HepG2 (cell line): ENCODE measurements around the gene ISG20L2. TPM values are rescaled to one million over a fixed set of nuclear protein-coding genes. Genes with fewer than 3 reads are reported as not detected.

ENCODE experiments used
- CHCHD3 ChIP-seq: sonication (generic); formaldehyde crosslinking; IDR thresholded peaks from 2 replicates; pipeline ENCODE4 v1.8.0; 2022; ENCODE audit warnings: mild to moderate bottlenecking, missing genetic modification reagents, moderate library complexity
- GZF1 ChIP-seq: sonication (generic); formaldehyde crosslinking; IDR thresholded peaks from 2 replicates; pipeline ENCODE4 v1.5.1; 2020; ENCODE audit warnings: mild to moderate bottlenecking, missing genetic modification reagents
- TP53 ChIP-seq: sonication (generic); formaldehyde crosslinking; conservative IDR thresholded peaks from 2 replicates; pipeline ENCODE4 v1.4.0; 2020; ENCODE audit warnings: missing genetic modification reagents
- ZC3H13 ChIP-seq: sonication (generic); formaldehyde crosslinking; IDR thresholded peaks from 2 replicates; pipeline ENCODE4 v1.8.1; 2023; ENCODE audit warnings: mild to moderate bottlenecking, missing genetic modification reagents, moderate library complexity
- ZKSCAN5 ChIP-seq: sonication (generic); formaldehyde crosslinking; IDR thresholded peaks from 2 replicates; pipeline ENCODE4 v1.5.1; 2020; ENCODE audit warnings: mild to moderate bottlenecking, missing genetic modification reagents
- ZNF263 ChIP-seq: sonication (generic); formaldehyde crosslinking; IDR thresholded peaks from 2 replicates; pipeline ENCODE4 v1.4.0; 2020; ENCODE audit warnings: missing genetic modification reagents
- ZNF468 ChIP-seq: sonication (generic); formaldehyde crosslinking; IDR thresholded peaks from 2 replicates; pipeline ENCODE4 v1.8.0; 2022; ENCODE audit warnings: mild to moderate bottlenecking, moderate library complexity, missing genetic modification reagents
- ZNF746 ChIP-seq: sonication (generic); formaldehyde crosslinking; IDR thresholded peaks from 2 replicates; pipeline ENCODE4 v1.8.0; 2022; ENCODE audit warnings: mild to moderate bottlenecking, missing genetic modification reagents
- polyA plus RNA-seq, 8 experiments: library from polyadenylated mRNA; depleted of rRNA in 3 of 8; stranded (reverse) in 7 of 8; unstranded in 1 of 8; fragments of >200 nt; fragmentation: Illumina TruSeq in 4 of 8; extraction: Trizol in 4 of 8; gene quantifications; 2 replicates each; pipeline versions ENCODE4 v1.2.1 to v1.2.3, GENCODE V29; 2011 to 2016; ENCODE audit warnings: low read depth in 4 of 8, missing spikeins in 1 of 8, mixed read lengths in 1 of 8; ENCODE audit not compliant: insufficient read depth in 1 of 8
- total RNA-seq, 5 experiments: library from RNA; depleted of rRNA; stranded (reverse); fragments of >200 nt; fragmentation: Illumina TruSeq; extraction: Trizol; gene quantifications; 2 replicates each; pipeline ENCODE4 v1.2.3, GENCODE V29; 2016; ENCODE audit warnings: low read depth in 1 of 5
- TF ChIP-seq, protein P1 (sequence below): sonication (generic); formaldehyde crosslinking; IDR thresholded peaks from 2 replicates; pipeline ENCODE4 v1.5.0; 2020; ENCODE audit warnings: missing genetic modification reagents, mild to moderate bottlenecking, borderline replicate concordance
- TF ChIP-seq, protein P2 (sequence below): sonication (generic); formaldehyde crosslinking; IDR thresholded peaks from 2 replicates; pipeline ENCODE4 v1.9.0; 2021; ENCODE audit warnings: mild to moderate bottlenecking, missing genetic modification reagents
- TF ChIP-seq, protein P3 (sequence below), 2 experiments: sonication (generic) in 1 of 2; formaldehyde crosslinking in 1 of 2; IDR thresholded peaks; 2 replicates each; pipeline versions ENCODE4 v1.6.1 to v1.9.0; 2014 to 2022; ENCODE audit warnings: antibody characterized with exemption in 1 of 2, borderline replicate concordance in 1 of 2, inconsistent platforms in 1 of 2, low read depth in 1 of 2, missing genetic modification reagents in 1 of 2

ISG20L2 gene
- total and polyA plus RNA-seq, 2 of the 13 experiments (the other 11 are each of a cell fraction or from before 2014, with no cell fraction given), result 19.8 to 21.3 TPM

DNA sequence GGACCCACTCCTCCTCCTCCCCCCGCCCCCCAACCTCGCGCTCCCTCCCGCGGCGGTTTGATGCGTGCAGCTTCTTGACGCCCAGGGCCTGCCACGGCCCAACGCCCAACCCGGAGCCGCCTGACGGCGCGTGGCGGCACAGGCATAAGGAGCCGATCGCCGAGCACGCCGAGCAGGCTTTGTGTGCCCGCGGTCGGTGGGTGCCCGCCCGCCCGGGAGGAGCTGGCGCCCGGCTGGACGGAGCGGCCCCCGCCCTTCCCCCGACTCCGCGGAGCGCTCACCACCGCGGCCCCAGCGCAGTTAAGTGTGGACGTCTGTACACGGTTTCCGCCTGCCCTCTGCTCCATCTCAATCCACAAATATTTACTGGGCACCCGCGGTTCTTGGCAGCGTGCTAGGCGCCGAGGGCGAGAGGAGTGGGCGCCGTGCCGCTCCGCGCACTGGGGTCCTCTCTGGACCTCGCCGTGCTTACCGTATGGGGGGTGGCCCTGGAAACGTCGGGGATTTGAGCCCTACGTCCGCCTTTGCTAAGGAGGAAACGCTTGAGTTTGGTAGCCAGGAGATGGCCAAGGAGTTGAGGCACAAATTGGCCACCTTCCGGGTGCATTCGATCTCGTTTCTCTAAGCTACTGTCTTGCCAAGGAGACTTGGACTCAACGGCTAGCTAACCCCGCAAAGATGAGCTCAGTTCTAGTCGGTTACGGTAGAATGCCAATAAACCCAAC, 23.4 kb upstream of the ISG20L2 start (continued):
- TF ChIP-seq, protein P1, sequence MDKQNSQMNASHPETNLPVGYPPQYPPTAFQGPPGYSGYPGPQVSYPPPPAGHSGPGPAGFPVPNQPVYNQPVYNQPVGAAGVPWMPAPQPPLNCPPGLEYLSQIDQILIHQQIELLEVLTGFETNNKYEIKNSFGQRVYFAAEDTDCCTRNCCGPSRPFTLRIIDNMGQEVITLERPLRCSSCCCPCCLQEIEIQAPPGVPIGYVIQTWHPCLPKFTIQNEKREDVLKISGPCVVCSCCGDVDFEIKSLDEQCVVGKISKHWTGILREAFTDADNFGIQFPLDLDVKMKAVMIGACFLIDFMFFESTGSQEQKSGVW (CRISPR knock-in tag), result no peak
- TF ChIP-seq, protein P2, sequence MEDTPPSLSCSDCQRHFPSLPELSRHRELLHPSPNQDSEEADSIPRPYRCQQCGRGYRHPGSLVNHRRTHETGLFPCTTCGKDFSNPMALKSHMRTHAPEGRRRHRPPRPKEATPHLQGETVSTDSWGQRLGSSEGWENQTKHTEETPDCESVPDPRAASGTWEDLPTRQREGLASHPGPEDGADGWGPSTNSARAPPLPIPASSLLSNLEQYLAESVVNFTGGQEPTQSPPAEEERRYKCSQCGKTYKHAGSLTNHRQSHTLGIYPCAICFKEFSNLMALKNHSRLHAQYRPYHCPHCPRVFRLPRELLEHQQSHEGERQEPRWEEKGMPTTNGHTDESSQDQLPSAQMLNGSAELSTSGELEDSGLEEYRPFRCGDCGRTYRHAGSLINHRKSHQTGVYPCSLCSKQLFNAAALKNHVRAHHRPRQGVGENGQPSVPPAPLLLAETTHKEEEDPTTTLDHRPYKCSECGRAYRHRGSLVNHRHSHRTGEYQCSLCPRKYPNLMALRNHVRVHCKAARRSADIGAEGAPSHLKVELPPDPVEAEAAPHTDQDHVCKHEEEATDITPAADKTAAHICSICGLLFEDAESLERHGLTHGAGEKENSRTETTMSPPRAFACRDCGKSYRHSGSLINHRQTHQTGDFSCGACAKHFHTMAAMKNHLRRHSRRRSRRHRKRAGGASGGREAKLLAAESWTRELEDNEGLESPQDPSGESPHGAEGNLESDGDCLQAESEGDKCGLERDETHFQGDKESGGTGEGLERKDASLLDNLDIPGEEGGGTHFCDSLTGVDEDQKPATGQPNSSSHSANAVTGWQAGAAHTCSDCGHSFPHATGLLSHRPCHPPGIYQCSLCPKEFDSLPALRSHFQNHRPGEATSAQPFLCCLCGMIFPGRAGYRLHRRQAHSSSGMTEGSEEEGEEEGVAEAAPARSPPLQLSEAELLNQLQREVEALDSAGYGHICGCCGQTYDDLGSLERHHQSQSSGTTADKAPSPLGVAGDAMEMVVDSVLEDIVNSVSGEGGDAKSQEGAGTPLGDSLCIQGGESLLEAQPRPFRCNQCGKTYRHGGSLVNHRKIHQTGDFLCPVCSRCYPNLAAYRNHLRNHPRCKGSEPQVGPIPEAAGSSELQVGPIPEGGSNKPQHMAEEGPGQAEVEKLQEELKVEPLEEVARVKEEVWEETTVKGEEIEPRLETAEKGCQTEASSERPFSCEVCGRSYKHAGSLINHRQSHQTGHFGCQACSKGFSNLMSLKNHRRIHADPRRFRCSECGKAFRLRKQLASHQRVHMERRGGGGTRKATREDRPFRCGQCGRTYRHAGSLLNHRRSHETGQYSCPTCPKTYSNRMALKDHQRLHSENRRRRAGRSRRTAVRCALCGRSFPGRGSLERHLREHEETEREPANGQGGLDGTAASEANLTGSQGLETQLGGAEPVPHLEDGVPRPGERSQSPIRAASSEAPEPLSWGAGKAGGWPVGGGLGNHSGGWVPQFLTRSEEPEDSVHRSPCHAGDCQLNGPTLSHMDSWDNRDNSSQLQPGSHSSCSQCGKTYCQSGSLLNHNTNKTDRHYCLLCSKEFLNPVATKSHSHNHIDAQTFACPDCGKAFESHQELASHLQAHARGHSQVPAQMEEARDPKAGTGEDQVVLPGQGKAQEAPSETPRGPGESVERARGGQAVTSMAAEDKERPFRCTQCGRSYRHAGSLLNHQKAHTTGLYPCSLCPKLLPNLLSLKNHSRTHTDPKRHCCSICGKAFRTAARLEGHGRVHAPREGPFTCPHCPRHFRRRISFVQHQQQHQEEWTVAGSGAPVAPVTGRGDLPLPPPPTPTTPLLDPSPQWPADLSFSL (CRISPR knock-in tag), result no peak
- TF ChIP-seq TP53 (no peak), ZNF468 (CRISPR knock-in tag) (no peak), ZKSCAN5 (no peak), ZNF746 (CRISPR knock-in tag) (peak; percentile 95), GZF1 (CRISPR knock-in tag) (no peak; the same call in none of the 2 replicates), CHCHD3 (CRISPR knock-in tag) (peak; percentile 42; the same call in 1 of the 2 replicates), ZC3H13 (CRISPR knock-in tag) (0 out of 2 replicates have a peak, but pooled peaks have one; percentile 26), ZNF263 (CRISPR knock-in tag) (peak; percentile 95)
- TF ChIP-seq, protein P3, sequence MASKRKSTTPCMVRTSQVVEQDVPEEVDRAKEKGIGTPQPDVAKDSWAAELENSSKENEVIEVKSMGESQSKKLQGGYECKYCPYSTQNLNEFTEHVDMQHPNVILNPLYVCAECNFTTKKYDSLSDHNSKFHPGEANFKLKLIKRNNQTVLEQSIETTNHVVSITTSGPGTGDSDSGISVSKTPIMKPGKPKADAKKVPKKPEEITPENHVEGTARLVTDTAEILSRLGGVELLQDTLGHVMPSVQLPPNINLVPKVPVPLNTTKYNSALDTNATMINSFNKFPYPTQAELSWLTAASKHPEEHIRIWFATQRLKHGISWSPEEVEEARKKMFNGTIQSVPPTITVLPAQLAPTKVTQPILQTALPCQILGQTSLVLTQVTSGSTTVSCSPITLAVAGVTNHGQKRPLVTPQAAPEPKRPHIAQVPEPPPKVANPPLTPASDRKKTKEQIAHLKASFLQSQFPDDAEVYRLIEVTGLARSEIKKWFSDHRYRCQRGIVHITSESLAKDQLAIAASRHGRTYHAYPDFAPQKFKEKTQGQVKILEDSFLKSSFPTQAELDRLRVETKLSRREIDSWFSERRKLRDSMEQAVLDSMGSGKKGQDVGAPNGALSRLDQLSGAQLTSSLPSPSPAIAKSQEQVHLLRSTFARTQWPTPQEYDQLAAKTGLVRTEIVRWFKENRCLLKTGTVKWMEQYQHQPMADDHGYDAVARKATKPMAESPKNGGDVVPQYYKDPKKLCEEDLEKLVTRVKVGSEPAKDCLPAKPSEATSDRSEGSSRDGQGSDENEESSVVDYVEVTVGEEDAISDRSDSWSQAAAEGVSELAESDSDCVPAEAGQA (IDR thresholded peaks at IDR 0.05; ENCODE audit: low read depth), result peak; percentile 57; the same call in 1 of the 2 replicates
- TF ChIP-seq, protein P3 (CRISPR knock-in tag; IDR thresholded peaks at IDR 0.05; ENCODE audit: borderline replicate concordance), result 0 out of 2 replicates have a peak, but pooled peaks have one; percentile 19
